HCT116 (cell line): Measurements from ENCODE around the gene ARSI.

ENCODE experiments used
- CBX3 ChIP-seq: IDR thresholded peaks from 2 replicates; pipeline ENCODE4 v1.6.1; 2012; ENCODE audit warnings: low read depth
- EZH2 ChIP-seq: fragments of 200-600 bp; sonication (generic); IDR thresholded peaks from 2 replicates; pipeline ENCODE4 v1.6.1; 2017; ENCODE audit warnings: antibody characterized with exemption, mixed run types
- EZH2phosphoT487 ChIP-seq: fragments of 200-600 bp; IDR thresholded peaks from 2 replicates; pipeline ENCODE4 v1.6.1; 2018; ENCODE audit warnings: antibody characterized with exemption, borderline replicate concordance
- JUND ChIP-seq: IDR thresholded peaks from 2 replicates; pipeline ENCODE4 v1.6.1; 2012
- POLR2A ChIP-seq: IDR thresholded peaks from 2 replicates; pipeline ENCODE4 v1.7.0; 2011; ENCODE audit warnings: borderline replicate concordance; ENCODE audit not compliant: insufficient read depth, insufficient read length; ENCODE audit errors: extremely low read depth
- REST ChIP-seq: IDR thresholded peaks from 2 replicates; pipeline ENCODE4 v1.6.1; 2012; ENCODE audit warnings: low read depth
- SP1 ChIP-seq: IDR thresholded peaks from 2 replicates; pipeline ENCODE4 v1.6.1; 2012; ENCODE audit warnings: low read depth
- YY1 ChIP-seq: IDR thresholded peaks from 2 replicates; pipeline ENCODE4 v1.6.1; 2011; ENCODE audit warnings: low read length, low read depth, moderate library complexity, mild to moderate bottlenecking; ENCODE audit not compliant: insufficient replicate concordance; ENCODE audit errors: extremely low read depth
- TF ChIP-seq, protein P1 (sequence below), 3 experiments: fragments of 200-600 bp in 1 of 3; sonication (generic) in 1 of 3; IDR thresholded peaks in 2 of 3; conservative IDR thresholded peaks in 1 of 3; 2 replicates each; pipeline ENCODE4 v1.5.1; 2012 to 2017; ENCODE audit warnings: low read depth in 2 of 3, low read length in 2 of 3, antibody characterized with exemption in 1 of 3, borderline replicate concordance in 1 of 3, control low read depth in 1 of 3, mild to moderate bottlenecking in 1 of 3, mixed read lengths in 1 of 3, mixed run types in 1 of 3, moderate library complexity in 1 of 3; ENCODE audit not compliant: insufficient read depth in 1 of 3

- TF ChIP-seq POLR2A: no peak
- TF ChIP-seq, protein P1, sequence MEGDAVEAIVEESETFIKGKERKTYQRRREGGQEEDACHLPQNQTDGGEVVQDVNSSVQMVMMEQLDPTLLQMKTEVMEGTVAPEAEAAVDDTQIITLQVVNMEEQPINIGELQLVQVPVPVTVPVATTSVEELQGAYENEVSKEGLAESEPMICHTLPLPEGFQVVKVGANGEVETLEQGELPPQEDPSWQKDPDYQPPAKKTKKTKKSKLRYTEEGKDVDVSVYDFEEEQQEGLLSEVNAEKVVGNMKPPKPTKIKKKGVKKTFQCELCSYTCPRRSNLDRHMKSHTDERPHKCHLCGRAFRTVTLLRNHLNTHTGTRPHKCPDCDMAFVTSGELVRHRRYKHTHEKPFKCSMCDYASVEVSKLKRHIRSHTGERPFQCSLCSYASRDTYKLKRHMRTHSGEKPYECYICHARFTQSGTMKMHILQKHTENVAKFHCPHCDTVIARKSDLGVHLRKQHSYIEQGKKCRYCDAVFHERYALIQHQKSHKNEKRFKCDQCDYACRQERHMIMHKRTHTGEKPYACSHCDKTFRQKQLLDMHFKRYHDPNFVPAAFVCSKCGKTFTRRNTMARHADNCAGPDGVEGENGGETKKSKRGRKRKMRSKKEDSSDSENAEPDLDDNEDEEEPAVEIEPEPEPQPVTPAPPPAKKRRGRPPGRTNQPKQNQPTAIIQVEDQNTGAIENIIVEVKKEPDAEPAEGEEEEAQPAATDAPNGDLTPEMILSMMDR (IDR thresholded peaks at IDR 0.05 in 2 of 3, conservative IDR thresholded peaks at IDR 0.05 in 1 of 3; ENCODE audit: borderline replicate concordance in 1 of 3, insufficient read depth in 1 of 3, low read depth in 2 of 3, low read length in 2 of 3): no peak
- no peak for TF ChIP-seq YY1
- no peak for TF ChIP-seq EZH2
- no peak for TF ChIP-seq REST
- TF ChIP-seq EZH2phosphoT487: no peak
- TF ChIP-seq CBX3: no peak
- TF ChIP-seq JUND: no peak
- no peak for TF ChIP-seq SP1
Observed at GRCh38 chr5:150289551-150290390, 12.9 kb downstream of the ARSI start, which contains the start of gene CAMK2A.
